Heart left ventricle (tissue), 16 donors: Measurements from ENCODE around the gene BEND6. TPM values are rescaled to one million over a fixed set of nuclear protein-coding genes. Genes with fewer than 3 reads are reported as not detected.

Experiments used
- ATAC-seq, 4 donors: fragments of 200-7000 bp; cut with Tn5 transposase; one replicate each; pipeline ENCODE4 v1.9.1; 2020 to 2022; ENCODE audit warnings: moderate library complexity in 4 of 4, mild to moderate bottlenecking in 3 of 4, moderate number of reproducible peaks in 1 of 4
- DNase-seq, 5 donors: peaks; one replicate each; pipeline ENCODE4 v3.0.0-alpha.2; 2020
- H3K27ac ChIP-seq, 12 donors: fragments of 200-600 bp; sonication (generic) in 4 of 12; one replicate each; pipeline versions ENCODE4 v1.5.0 to v1.8.0; 2016 to 2022; ENCODE audit warnings: mild to moderate bottlenecking in 2 of 12
- H3K27me3 ChIP-seq, 9 donors: fragments of 200-600 bp; sonication (generic) in 2 of 9; one replicate each; pipeline versions ENCODE4 v1.5.1 to v1.8.0; 2016 to 2022; ENCODE audit warnings: mild to moderate bottlenecking in 3 of 9
- H3K36me3 ChIP-seq, 9 donors: fragments of 200-600 bp; sonication (generic) in 2 of 9; one replicate each; pipeline versions ENCODE4 v1.5.0 to v1.8.0; 2018 to 2022; ENCODE audit warnings: mild to moderate bottlenecking in 2 of 9
- H3K4me1 ChIP-seq, 12 donors: fragments of 200-600 bp; sonication (generic) in 4 of 12; one replicate each; pipeline versions ENCODE4 v1.5.0 to v1.8.0; 2016 to 2022; ENCODE audit warnings: mild to moderate bottlenecking in 3 of 12
- H3K4me3 ChIP-seq, 12 donors: fragments of 200-600 bp; sonication (generic) in 4 of 12; one replicate each; pipeline versions ENCODE4 v1.5.0 to v1.8.0; 2017 to 2022; ENCODE audit warnings: mild to moderate bottlenecking in 9 of 12, moderate library complexity in 4 of 12
- H3K9me3 ChIP-seq, 12 donors: fragments of 200-600 bp; sonication (generic) in 4 of 12; one replicate each; pipeline versions ENCODE4 v1.5.0 to v1.8.0; 2016 to 2022; ENCODE audit warnings: mild to moderate bottlenecking in 1 of 12
- CTCF ChIP-seq, 12 donors: fragments of 200-600 bp; sonication (generic) in 4 of 12; IDR thresholded peaks; one replicate each; pipeline versions ENCODE4 v1.5.0 to v1.8.0; 2018 to 2022; ENCODE audit warnings: antibody characterized with exemption in 12 of 12, mild to moderate bottlenecking in 5 of 12
- POLR2A ChIP-seq, 2 donors: fragments of 450-650 bp; IDR thresholded peaks; one replicate each; pipeline ENCODE4 v1.6.1; 2017; ENCODE audit warnings: antibody characterized with exemption in 2 of 2, mild to moderate bottlenecking in 2 of 2, moderate library complexity in 2 of 2
- WGBS, 4 donors: extraction: QIAGEN DNeasy Blood & Tissue Kit in 2 of 4; methylation state at CpG; one replicate each; pipeline versions ENCODE4 v1.1.5 to v1.1.7; 2013 to 2018; 5-methylcytosine and 5-hydroxymethylcytosine counted together
- intact Hi-C, 10 donors: fragments of 100-400 bp; cut with DNase I; formaldehyde crosslinking; loops; one replicate each; pipeline versions ENCODE4 v1.11.1 to v1.14.2; 2022
- polyA plus RNA-seq, 2 donors: library from polyadenylated mRNA; stranded (reverse); fragments of 200-250 nt; gene quantifications; one replicate each; pipeline ENCODE4 v1.2.3, GENCODE V29; 2013
- total RNA-seq, 9 donors: library from RNA; depleted of rRNA in 2 of 9; stranded (reverse); fragments of >200 nt in 2 of 9; fragmentation: NEBNext Ultra II Directional in 3 of 9; extraction: Animal tissue kit (Norgen Biotek cat#: 25700) in 3 of 9; gene quantifications; one replicate each; pipeline versions ENCODE4 v1.1.0 to v1.2.4, GENCODE V29; 2016 to 2023
- donor health status: ischemic (EF 13 %, LVEDD 7.1; RV severe dilation, severe dysfunction).
- donor health status: healthy with polysubstance abuse.
- donor health status: DM: no; HTN: yes; CAD: no.
- donor health status: DM: no; HTN: no; CAD: no.
- donor health status: ischemic (EF 25% LVEDD 6.9; RV normal size, moderate dysfunction).
- donor health status: ischemic (EF 25% LVEDD 5.7; RV mildly dilated, moderate dysfunction).
- donor health status: healthy.
- donor health status: DM: yes; HTN: yes; CAD: no.
- donor health status: ischemic (EF 35%, LVEDD 5.7; RV mildly dilated, moderate dysfunction).
- donor health status: nonischemic (EF 11% LVEDD 7.7; RV severe dilation, severe dysfunction).
- donor health status: DM: yes; HTN: yes; CAD: no.
- donor health status: PGD.
- donor health status: ischemic (EF 29% LVEDD 5.4; RV normal size, mild dysfunction).
- donor health status: nonischemic (EF 23%, LVEDD 6.1; RV moderate dilation, normal function).

Gene BEND6
- total and polyA plus RNA-seq, 11 donors = 0.14 to 2.2 (median 0.41) TPM; not detected in 1

DNA sequence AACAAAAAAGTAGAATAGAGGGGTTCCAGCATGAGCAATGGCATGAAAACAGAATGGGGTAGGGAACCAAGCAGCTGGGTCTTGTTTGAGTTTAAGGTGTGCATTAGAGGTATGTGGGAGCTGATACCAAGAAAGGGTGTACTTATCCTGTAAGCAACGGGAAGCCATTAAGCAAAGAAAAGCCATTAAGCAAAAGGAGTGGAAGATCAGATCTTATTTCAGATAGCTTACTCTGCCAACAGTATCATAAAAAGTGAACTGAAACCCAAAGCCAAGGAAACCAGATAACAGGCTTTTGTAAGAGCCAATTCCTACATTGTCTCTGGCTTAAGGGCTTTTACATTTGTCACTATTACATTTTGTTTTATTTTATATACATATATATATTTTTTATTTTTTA lies 21.3 kb upstream of the BEND6 start:
- Histone ChIP-seq H3K4me1 (peaks cover 0 to 17% (median 0%) of the 10 kb centered on the region in 12 donors), H3K9me3 (no peaks in the 10 kb centered on the region), H3K36me3 (no peaks in the 10 kb centered on the region), H3K27me3 (no peaks in the 10 kb centered on the region), H3K27ac (no peak overlapping the region), H3K4me3 (no peak overlapping the region)
- intact Hi-C loops = no loop called here
- ATAC-seq (no peak), DNase-seq (no peak)
- WGBS, 4 donors = 40 to 67% (median 57%) methylated on average over 1 of the region's 1 CpG
- TF ChIP-seq POLR2A (IDR thresholded peaks at IDR 0.05) = no peak
- TF ChIP-seq CTCF (IDR thresholded peaks at IDR 0.05) = no peak

- Histone ChIP-seq H3K4me3 (no peak overlapping the region), H3K4me1 (peaks cover 0 to 17% (median 0%) of the 10 kb centered on the region in 12 donors), H3K27ac (no peak overlapping the region), H3K36me3 (no peaks in the 10 kb centered on the region), H3K9me3 (no peaks in the 10 kb centered on the region), H3K27me3 (no peaks in the 10 kb centered on the region)
- no peak for TF ChIP-seq CTCF (IDR thresholded peaks at IDR 0.05)
- no peak for TF ChIP-seq POLR2A (IDR thresholded peaks at IDR 0.05)
- 87 to 94% (median 88%) methylated on average over 4 of the region's 4 CpGs for WGBS, 4 donors
- DNase-seq = no peak
- ATAC-seq = no peak
- intact Hi-C loops = no loop called here
Measured at GRCh38 chr6:56934876-56935275, 20.0 kb upstream of the BEND6 start.

GRCh38 chr6:56936466-56936865 lies 18.4 kb upstream of the BEND6 start:
- ATAC-seq (no peak), DNase-seq (no peak)
- peaks cover 0 to 17% (median 0%) of the 10 kb centered on the region in 12 donors for H3K4me1 ChIP-seq
- no peak overlapping the region for H3K27ac ChIP-seq
- H3K27me3 ChIP-seq = no peaks in the 10 kb centered on the region
- no peak overlapping the region for H3K4me3 ChIP-seq
- H3K9me3 ChIP-seq = peaks cover 0 to 14% (median 6%) of the 10 kb centered on the region in 12 donors
- H3K36me3 ChIP-seq = no peaks in the 10 kb centered on the region
- whole genome bisulfite sequencing, 4 donors = 56 to 68% (median 60%) methylated on average over 4 of the region's 4 CpGs
- intact Hi-C loops = no loop called here
- TF ChIP-seq CTCF (IDR thresholded peaks at IDR 0.05) = no peak
- no peak for TF ChIP-seq POLR2A (IDR thresholded peaks at IDR 0.05)

DNA sequence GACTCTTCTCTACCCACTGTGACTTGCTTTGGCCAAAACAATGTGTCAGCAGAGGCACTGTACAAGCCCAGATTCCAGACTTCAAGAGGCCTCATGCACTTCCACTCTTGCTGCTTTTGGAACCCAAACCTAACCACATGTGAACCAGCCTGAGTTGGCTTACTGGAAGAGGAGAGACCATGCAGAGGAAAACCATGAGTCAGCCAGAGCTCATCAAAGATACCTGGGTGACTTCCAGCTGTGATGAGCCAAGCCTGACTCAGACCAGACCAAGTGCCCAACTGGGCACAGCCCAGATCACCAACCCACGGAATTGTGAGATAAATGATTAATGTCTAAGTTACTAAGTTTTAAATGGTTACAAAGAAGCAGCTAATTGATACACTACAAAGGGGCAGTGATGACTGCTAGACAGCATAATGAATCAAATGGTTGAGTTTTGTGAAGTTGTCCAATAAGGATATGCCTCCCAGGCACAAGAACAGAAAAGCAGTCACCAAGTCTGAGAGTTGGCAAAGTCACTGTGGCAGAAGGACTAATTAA lies 16.2 kb upstream of the BEND6 start:
- H3K4me3 ChIP-seq = no peak overlapping the region
- ATAC-seq (peak in 3 of 4 donors; percentile 72 to 93 (median 89)), DNase-seq (peak in 2 of 5 donors; percentile 15 to 45)
- intact Hi-C loops = no loop called here
- no peaks in the 10 kb centered on the region for H3K27me3 ChIP-seq
- WGBS, 4 donors = 50 to 57% (median 53%) methylated on average over 1 of the region's 1 CpG
- peak overlapping the region in 1 of 12 donors; percentile 52 for H3K27ac ChIP-seq
- H3K4me1 ChIP-seq = peaks cover 0 to 10% (median 0%) of the 10 kb centered on the region in 12 donors
- H3K9me3 ChIP-seq = peaks cover 0 to 24% (median 6%) of the 10 kb centered on the region in 12 donors
- H3K36me3 ChIP-seq = no peaks in the 10 kb centered on the region
- TF ChIP-seq CTCF (IDR thresholded peaks at IDR 0.05) (no peak), POLR2A (IDR thresholded peaks at IDR 0.05) (no peak)
